ENCODE results near the gene PDE4D. TPM values are rescaled to one million over a fixed set of nuclear protein-coding genes. Genes with fewer than 3 reads are reported as not detected.

Gene PDE4D
- total RNA-seq, 6 experiments from 2014 or later = 1.6 to 10.3 (median 5.6) TPM

GRCh38 chr5:59035681-59036080 lies 857.8 kb downstream of the PDE4D start:
- DNase-seq (no peak), ATAC-seq (no peak)
- intact Hi-C loops (cut with DNase I) = no loop called here
- no peak for TF ChIP-seq CTCF (IDR thresholded peaks at IDR 0.05)
- no peak for TF ChIP-seq POLR2A (IDR thresholded peaks at IDR 0.05)
- Histone ChIP-seq H3K36me3 (no peaks in the 10 kb centered on the region), H3K27ac (no peak overlapping the region), H3K4me3 (no peak overlapping the region), H3K27me3 (no peaks in the 10 kb centered on the region), H3K9me3 (no peaks in the 10 kb centered on the region), H3K4me1 (peaks cover 0 to 11% (median 0%) of the 10 kb centered on the region in 4 donors)

GRCh38 chr5:59034498-59035186 lies 858.9 kb downstream of the PDE4D start:
- DNase-seq (no peak), ATAC-seq (peak in 2 of 4 donors; percentile 33 to 46)
- 69% methylated on average over 3 of the region's 3 CpGs for WGBS (ENCODE audit: insufficient coverage, low coverage, low lambda C conversion rate, missing lambda C conversion rate)
- Histone ChIP-seq H3K27me3 (no peaks in the 10 kb centered on the region), H3K27ac (no peak overlapping the region), H3K4me1 (peaks cover 0 to 1% (median 0%) of the 10 kb centered on the region in 4 donors), H3K4me3 (no peak overlapping the region), H3K9me3 (peaks cover 0 to 4% (median 0%) of the 10 kb centered on the region in 4 donors), H3K36me3 (no peaks in the 10 kb centered on the region)
- TF ChIP-seq CTCF (IDR thresholded peaks at IDR 0.05) = peak; percentile 38 to 50 (median 46)
- no peak for TF ChIP-seq POLR2A (IDR thresholded peaks at IDR 0.05)
- intact Hi-C loops (cut with DNase I) = no loop called here

DNA sequence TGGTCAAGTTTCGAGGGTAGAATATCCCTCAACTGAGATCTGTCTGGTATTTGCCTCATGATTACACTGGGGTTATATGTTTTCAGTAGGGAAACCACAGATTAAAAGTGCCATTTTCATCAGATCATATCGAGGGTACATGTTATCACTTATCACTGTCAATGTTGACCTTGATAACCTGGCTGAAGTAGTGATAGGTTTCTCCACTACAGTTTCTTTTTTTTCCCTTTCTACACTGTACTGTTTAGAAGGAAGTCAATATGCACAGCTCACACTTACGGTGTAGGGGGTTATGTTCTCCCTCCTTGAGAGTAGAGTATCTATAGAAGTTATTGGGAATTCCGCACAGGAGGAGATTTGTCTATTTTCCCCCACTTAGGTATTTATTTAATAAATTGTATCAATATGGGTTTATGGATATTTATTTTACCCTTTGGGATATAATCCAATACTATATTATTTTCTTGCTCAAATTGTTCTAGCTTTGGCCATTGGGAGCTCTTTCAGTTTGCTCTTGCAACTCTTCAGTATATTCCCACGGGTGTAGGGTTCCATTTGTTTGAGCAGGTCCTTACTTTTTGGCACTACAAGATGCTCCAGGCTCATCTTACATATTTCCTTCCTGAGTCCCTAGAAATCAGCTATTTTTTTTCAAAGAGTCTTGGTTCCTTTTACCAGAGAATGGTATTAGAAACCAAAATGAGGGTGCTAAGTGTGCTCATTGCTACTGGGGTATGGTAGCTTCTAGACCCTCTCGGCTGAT lies 866.2 kb downstream of the PDE4D start:
- DNase-seq = no peak
- Histone ChIP-seq H3K36me3 (peaks cover 0 to 4% (median 0%) of the 10 kb centered on the region in 4 donors), H3K4me1 (no peaks in the 10 kb centered on the region), H3K9me3 (peaks cover 0 to 5% (median 0%) of the 10 kb centered on the region in 4 donors), H3K27ac (no peak overlapping the region), H3K4me3 (no peak overlapping the region), H3K27me3 (no peaks in the 10 kb centered on the region)
- ATAC-seq = no peak
- intact Hi-C loops (cut with DNase I) = no loop called here
- no peak for TF ChIP-seq POLR2A (IDR thresholded peaks at IDR 0.05)
- TF ChIP-seq CTCF (IDR thresholded peaks at IDR 0.05) = no peak
- WGBS (ENCODE audit: insufficient coverage, low coverage, low lambda C conversion rate, missing lambda C conversion rate) = 79% methylated on average over 6 of the region's 6 CpGs

DNA sequence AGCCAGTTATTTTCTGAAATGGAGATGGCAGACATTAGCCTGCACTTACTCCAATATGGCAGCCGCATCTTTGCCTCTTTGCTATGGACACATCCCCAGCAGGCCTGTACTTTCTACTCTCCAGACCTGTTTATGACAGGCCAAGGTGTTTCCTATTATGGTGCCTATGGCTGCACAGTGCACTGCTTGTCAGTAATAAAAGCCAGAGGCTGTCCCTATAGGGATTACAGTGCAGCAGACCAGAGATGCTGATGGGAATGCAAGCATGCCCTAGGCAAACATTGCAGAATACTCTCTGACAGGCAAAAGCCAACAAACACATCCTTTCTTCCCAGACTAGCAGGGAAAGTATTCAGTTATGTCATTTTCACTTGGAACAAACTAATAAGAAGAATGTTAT lies 867.8 kb downstream of the PDE4D start:
- no peak for DNase-seq
- TF ChIP-seq POLR2A (IDR thresholded peaks at IDR 0.05) = no peak
- no peak for TF ChIP-seq CTCF (IDR thresholded peaks at IDR 0.05)

More for the DNA sequence above, 867.8 kb downstream of the PDE4D start:
- 88% methylated on average over 1 of the region's 1 CpG for WGBS (ENCODE audit: insufficient coverage, low coverage, low lambda C conversion rate, missing lambda C conversion rate)
- H3K36me3 ChIP-seq = peaks cover 0 to 4% (median 0%) of the 10 kb centered on the region in 4 donors
- intact Hi-C loops (cut with DNase I) = no loop called here
- no peaks in the 10 kb centered on the region for H3K4me1 ChIP-seq
- peaks cover 0 to 5% (median 0%) of the 10 kb centered on the region in 4 donors for H3K9me3 ChIP-seq
- peak in 1 of 4 donors; percentile 16 for ATAC-seq
- no peak overlapping the region for H3K27ac ChIP-seq
- no peaks in the 10 kb centered on the region for H3K27me3 ChIP-seq
- H3K4me3 ChIP-seq = no peak overlapping the region

Data from right lobe of liver (tissue), 6 donors.